Measurements from ENCODE around the gene FILIP1. TPM values are rescaled to one million over a fixed set of nuclear protein-coding genes. Genes with fewer than 3 reads are reported as not detected.

FILIP1 gene
- total RNA-seq, 4 donors from 2014 or later = 0.08 to 2.3 (median 0.25) TPM

- no peak for DNase-seq (ENCODE audit: low spot score in 2 of 2)
- no peak for TF ChIP-seq EP300 (IDR thresholded peaks at IDR 0.05)
- no peak for TF ChIP-seq POLR2AphosphoS5 (IDR thresholded peaks at IDR 0.05)
- no peak for TF ChIP-seq CTCF (IDR thresholded peaks at IDR 0.05)
- H3K4me1 ChIP-seq = peaks cover 27% of the 10 kb centered on the region
- WGBS = 14% methylated on average over 15 of the region's 15 CpGs
- no peaks in the 10 kb centered on the region for H3K9me3 ChIP-seq
- H3K27ac ChIP-seq = peak overlapping the region; percentile 91
- no peaks in the 10 kb centered on the region for H3K27me3 ChIP-seq
- H3K36me3 ChIP-seq = peaks cover 3% of the 10 kb centered on the region
- H3K4me3 ChIP-seq = peak overlapping the region; percentile 68
Observed at GRCh38 chr6:75244063-75244584, 249.5 kb downstream of the FILIP1 start.

GRCh38 chr6:75243333-75244062, 250.1 kb downstream of the FILIP1 start, which contains the start of gene COX7A2:
COX7A2 (minus strand) TSS chr6:75243801; CDS start chr6:75243734, 67 bp downstream.
- WGBS = 0% methylated on average over 36 of the region's 36 CpGs
- TF ChIP-seq POLR2A (IDR thresholded peaks at IDR 0.05) (peak; percentile 49 to 85), EP300 (IDR thresholded peaks at IDR 0.05) (no peak), CTCF (IDR thresholded peaks at IDR 0.05) (no peak), POLR2AphosphoS5 (IDR thresholded peaks at IDR 0.05) (peak; percentile 81 to 88 (median 81))
- no peaks in the 10 kb centered on the region for H3K27me3 ChIP-seq

More at GRCh38 chr6:75243333-75244062, 250.1 kb downstream of the FILIP1 start, which contains the start of gene COX7A2:
- no peaks in the 10 kb centered on the region for H3K9me3 ChIP-seq
- H3K36me3 ChIP-seq = peaks cover 8% of the 10 kb centered on the region
- peak; percentile 95 for DNase-seq (ENCODE audit: low spot score in 2 of 2)
- H3K4me1 ChIP-seq = peaks cover 27% of the 10 kb centered on the region
- H3K27ac ChIP-seq = peak within 1 kb of the TSS; percentile 91
- H3K4me3 ChIP-seq = peak within 1 kb of the TSS; percentile 68

Other genes with a start within 250 kb of the FILIP1 start
- 100 to 1,000 TPM; 110 to 303 (median 209) TPM for gene COX7A2, start 250.0 kb downstream of the FILIP1 start, total RNA-seq
- gene TMEM30A, start 209.0 kb downstream of the FILIP1 start, total RNA-seq = 10 to 100 TPM; 30.5 to 50.0 (median 38.2) TPM
- 100 to 1,000 TPM in 1 of 4 donors, 10 to 100 TPM in 3; 65.1 to 176 (median 83.2) TPM for gene SENP6, start 108.1 kb upstream of the FILIP1 start, total RNA-seq

Measured in suprapubic skin (tissue), 4 donors.